DOHH2 (cell line): ENCODE measurements around the gene SPSB1.

ENCODE experiments used
- EZH2phosphoT487 ChIP-seq: fragments of 200-600 bp; sonication (generic); IDR thresholded peaks from 2 replicates; pipeline ENCODE4 v1.6.1; 2017; ENCODE audit warnings: borderline replicate concordance, mild to moderate bottlenecking, antibody characterized with exemption, low read length, moderate library complexity, mixed read lengths
- TF ChIP-seq, protein P1 (sequence below): fragments of 200-600 bp; sonication (generic); IDR thresholded peaks from one replicate; pipeline ENCODE4 v1.5.1; 2014; ENCODE audit warnings: antibody characterized with exemption, mild to moderate bottlenecking, low read depth, low read length; ENCODE audit not compliant: poor library complexity, severe bottlenecking

DNA sequence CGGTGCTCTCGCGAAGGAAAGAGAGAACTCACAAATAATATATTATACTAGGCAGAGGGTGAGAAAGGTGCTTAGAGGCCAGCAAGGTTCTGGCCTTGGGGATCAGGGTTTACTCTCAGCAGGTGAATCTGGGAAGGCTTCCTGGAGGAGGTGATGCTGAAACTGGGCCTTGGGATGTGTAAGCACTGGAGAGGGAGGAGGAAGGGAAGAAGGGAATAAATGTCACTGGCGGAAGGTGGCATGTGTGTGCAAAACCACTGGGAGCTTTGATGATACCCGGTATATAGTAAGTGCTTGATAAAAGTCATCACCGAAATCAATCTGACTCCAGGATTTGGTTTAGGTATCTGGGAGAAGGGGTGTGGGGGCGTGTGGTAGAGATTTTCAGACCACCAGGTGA lies 24.4 kb downstream of the SPSB1 start:
- TF ChIP-seq, protein P1, sequence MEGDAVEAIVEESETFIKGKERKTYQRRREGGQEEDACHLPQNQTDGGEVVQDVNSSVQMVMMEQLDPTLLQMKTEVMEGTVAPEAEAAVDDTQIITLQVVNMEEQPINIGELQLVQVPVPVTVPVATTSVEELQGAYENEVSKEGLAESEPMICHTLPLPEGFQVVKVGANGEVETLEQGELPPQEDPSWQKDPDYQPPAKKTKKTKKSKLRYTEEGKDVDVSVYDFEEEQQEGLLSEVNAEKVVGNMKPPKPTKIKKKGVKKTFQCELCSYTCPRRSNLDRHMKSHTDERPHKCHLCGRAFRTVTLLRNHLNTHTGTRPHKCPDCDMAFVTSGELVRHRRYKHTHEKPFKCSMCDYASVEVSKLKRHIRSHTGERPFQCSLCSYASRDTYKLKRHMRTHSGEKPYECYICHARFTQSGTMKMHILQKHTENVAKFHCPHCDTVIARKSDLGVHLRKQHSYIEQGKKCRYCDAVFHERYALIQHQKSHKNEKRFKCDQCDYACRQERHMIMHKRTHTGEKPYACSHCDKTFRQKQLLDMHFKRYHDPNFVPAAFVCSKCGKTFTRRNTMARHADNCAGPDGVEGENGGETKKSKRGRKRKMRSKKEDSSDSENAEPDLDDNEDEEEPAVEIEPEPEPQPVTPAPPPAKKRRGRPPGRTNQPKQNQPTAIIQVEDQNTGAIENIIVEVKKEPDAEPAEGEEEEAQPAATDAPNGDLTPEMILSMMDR: no peak
- TF ChIP-seq EZH2phosphoT487: no peak
